SK-N-SH (cell line): ENCODE results near the gene ERN1. TPM values are rescaled to one million over a fixed set of nuclear protein-coding genes. Genes with fewer than 3 reads are reported as not detected.

Source experiments
- CTCF ChIA-PET: fragments of 300-600, 350-600 bp; formaldehyde crosslinking; extraction: SDS; loops from one replicate; lab custom pipeline; 2021; lab: Yijun Ruan, JAX
- POLR2A ChIA-PET: fragments of 350-600 bp; sonication (Branson Sonifier 250); formaldehyde crosslinking; extraction: SDS; loops from one replicate; lab custom pipeline; 2020; ENCODE audit warnings: antibody characterized with exemption, inconsistent platforms; lab: Yijun Ruan, JAX
- DNase-seq: peaks from one replicate; pipeline ENCODE4 v3.0.0; 2012
- H2AFZ ChIP-seq: fragments of 200-600 bp; sonication (generic); 2 replicates; pipeline ENCODE4 v1.8.1; 2016; ENCODE audit warnings: antibody characterized with exemption, mild to moderate bottlenecking, low read depth
- H3F3A ChIP-seq: fragments of 200-600 bp; sonication (generic); replicated peaks from 2 replicates; pipeline ENCODE3; 2016; ENCODE audit warnings: antibody characterized with exemption, mild to moderate bottlenecking; ENCODE audit not compliant: insufficient read depth
- H3K27ac ChIP-seq, 2 experiments: fragments of 200-500 bp in 1 of 2; fragments of 200-600 bp in 1 of 2; sonication (Bioruptor generic) in 1 of 2; sonication (generic), shearing (Covaris generic) in 1 of 2; 2 replicates each; pipeline versions ENCODE4 v1.5.1 to v1.6.1; 2014 to 2016; ENCODE audit warnings: low read depth in 2 of 2, inconsistent platforms in 1 of 2, low read length in 1 of 2, mild to moderate bottlenecking in 1 of 2, mixed read lengths in 1 of 2
- H3K27me3 ChIP-seq: fragments of 200-600 bp; sonication (generic), shearing (Covaris generic); 2 replicates; pipeline ENCODE4 v1.6.1; 2016; ENCODE audit warnings: mixed run types; ENCODE audit not compliant: insufficient read depth
- H3K36me3 ChIP-seq, 2 experiments: fragments of 200-500 bp in 1 of 2; fragments of 200-600 bp in 1 of 2; sonication (Bioruptor generic) in 1 of 2; sonication (generic) in 1 of 2; replicated peaks in 1 of 2; 2 replicates each; pipeline versions ENCODE3 to v1.5.1; 2014 to 2016; ENCODE audit warnings: low read length in 1 of 2, mild to moderate bottlenecking in 1 of 2; ENCODE audit not compliant: insufficient read depth in 2 of 2, control insufficient read depth in 1 of 2
- H3K4me1 ChIP-seq, 2 experiments: fragments of 200-500 bp in 1 of 2; fragments of 200-600 bp in 1 of 2; sonication (Bioruptor generic) in 1 of 2; sonication (generic), shearing (Covaris generic) in 1 of 2; 2 replicates each; pipeline versions ENCODE4 v1.5.1 to v1.6.1; 2014 to 2016; ENCODE audit warnings: low read depth in 1 of 2, low read length in 1 of 2, mixed run types in 1 of 2; ENCODE audit not compliant: insufficient read depth in 2 of 2, control insufficient read depth in 1 of 2
- H3K4me2 ChIP-seq: fragments of 200-600 bp; sonication (generic), shearing (Covaris generic); 2 replicates; pipeline ENCODE4 v1.6.1; 2017; ENCODE audit warnings: mixed run types
- H3K4me3 ChIP-seq, 2 experiments: fragments of 200-500 bp in 1 of 2; fragments of 200-600 bp in 1 of 2; sonication (Bioruptor generic) in 1 of 2; sonication (generic), shearing (Covaris generic) in 1 of 2; 2 replicates each; pipeline versions ENCODE4 v1.5.1 to v1.8.1; 2014 to 2016; ENCODE audit warnings: low read depth in 2 of 2, inconsistent platforms in 1 of 2, low read length in 1 of 2, mild to moderate bottlenecking in 1 of 2, mixed read lengths in 1 of 2, moderate library complexity in 1 of 2
- H3K79me2 ChIP-seq: fragments of 200-600 bp; sonication (generic); 2 replicates; pipeline ENCODE4 v1.8.1; 2017; ENCODE audit warnings: mild to moderate bottlenecking; ENCODE audit not compliant: insufficient read depth
- H3K9ac ChIP-seq: fragments of 200-600 bp; sonication (generic); 2 replicates; pipeline ENCODE4 v1.6.1; 2017; ENCODE audit warnings: mixed run types
- H3K9me2 ChIP-seq: fragments of 200-600 bp; sonication (generic); 2 replicates; pipeline ENCODE4 v1.6.1; 2017; ENCODE audit warnings: mixed run types
- H3K9me3 ChIP-seq: fragments of 200-600 bp; sonication (generic); 2 replicates; pipeline ENCODE4 v1.6.1; 2017; ENCODE audit warnings: mixed run types, mild to moderate bottlenecking, moderate library complexity
- H4K20me1 ChIP-seq: fragments of 200-600 bp; sonication (generic); 2 replicates; pipeline ENCODE4 v1.6.1; 2017; ENCODE audit warnings: mild to moderate bottlenecking, mixed run types; ENCODE audit not compliant: insufficient read depth
- FOSL2 ChIP-seq: IDR thresholded peaks from 2 replicates; pipeline ENCODE4 v1.4.0; 2012; ENCODE audit warnings: low read depth, mild to moderate bottlenecking, moderate library complexity, borderline replicate concordance
- FOXM1 ChIP-seq: IDR thresholded peaks from 2 replicates; pipeline ENCODE4 v1.4.0; 2012; ENCODE audit warnings: low read depth, mild to moderate bottlenecking
- GABPA ChIP-seq: IDR thresholded peaks from 2 replicates; pipeline ENCODE4 v1.4.0; 2012; ENCODE audit warnings: low read depth, mild to moderate bottlenecking
- JUND ChIP-seq: IDR thresholded peaks from 2 replicates; pipeline ENCODE4 v1.4.0; 2012
- MAX ChIP-seq: IDR thresholded peaks from 2 replicates; pipeline ENCODE4 v1.4.0; 2012; ENCODE audit warnings: low read depth
- MXI1 ChIP-seq: IDR thresholded peaks from 2 replicates; pipeline ENCODE4 v1.6.1; 2012; ENCODE audit warnings: mild to moderate bottlenecking, low read depth, low read length, improper control_type of control experiment
- NRF1 ChIP-seq: IDR thresholded peaks from 2 replicates; pipeline ENCODE4 v1.6.1; 2012; ENCODE audit warnings: low read depth, mild to moderate bottlenecking, low read length
- PBX3 ChIP-seq: IDR thresholded peaks from 2 replicates; pipeline ENCODE4; 2012
- RCOR1 ChIP-seq: fragments of 150-350 bp; IDR thresholded peaks from 2 replicates; pipeline ENCODE4 v1.6.1; 2017; ENCODE audit warnings: antibody characterized with exemption, low read length
- SIN3A ChIP-seq: IDR thresholded peaks from 2 replicates; pipeline ENCODE4 v1.6.1; 2012; ENCODE audit warnings: low read depth, mild to moderate bottlenecking, low read length, moderate library complexity, borderline replicate concordance
- TCF12 ChIP-seq: IDR thresholded peaks from 2 replicates; pipeline ENCODE4 v1.4.0; 2012
- TEAD4 ChIP-seq: IDR thresholded peaks from 2 replicates; pipeline ENCODE4 v1.4.0; 2012; ENCODE audit warnings: mild to moderate bottlenecking, borderline replicate concordance; ENCODE audit not compliant: insufficient read depth
- USF1 ChIP-seq: IDR thresholded peaks from 2 replicates; pipeline ENCODE4 v1.4.0; 2012; ENCODE audit warnings: low read depth, borderline replicate concordance
- ZBTB33 ChIP-seq: IDR thresholded peaks from 2 replicates; pipeline ENCODE4 v1.4.0; 2012; ENCODE audit warnings: low read depth, borderline replicate concordance
- WGBS: methylation state at CpG from one replicate; pipeline ENCODE4 v1.1.6; 2017; ENCODE audit warnings: low lambda C conversion rate; 5-methylcytosine and 5-hydroxymethylcytosine counted together
- polyA plus RNA-seq, 3 experiments: library from polyadenylated mRNA; depleted of rRNA; stranded (reverse); fragments of >200 nt; gene quantifications; 2 replicates each; pipeline ENCODE4 v1.2.3, GENCODE V29; 2012

ERN1 gene
- polyA plus RNA-seq, 1 of the 3 experiments (the other 2 are of a cell fraction) = 7.3 TPM

- Histone ChIP-seq H3K9ac (no peak overlapping the region), H2AFZ (no peak overlapping the region), H3K36me3 (peaks cover 3 to 13% of the 10 kb centered on the region in 2 experiments), H4K20me1 (no peaks in the 10 kb centered on the region), H3K9me2 (no peaks in the 10 kb centered on the region), H3K27me3 (no peaks in the 10 kb centered on the region), H3K4me2 (no peak overlapping the region), H3K9me3 (no peaks in the 10 kb centered on the region), H3K4me3 (no peak overlapping the region), H3K27ac (no peak overlapping the region), H3F3A (peaks cover 14% of the 10 kb centered on the region), H3K79me2 (no peaks in the 10 kb centered on the region), H3K4me1 (no peaks in the 10 kb centered on the region; a peak in 1 of 4 replicates)
- POLR2A ChIA-PET = no interaction called here
- TF ChIP-seq TEAD4 (no peak), JUND (no peak), TCF12 (no peak), PBX3 (no peak), FOXM1 (no peak), USF1 (no peak), FOSL2 (no peak), RCOR1 (no peak), NRF1 (no peak)
- CTCF ChIA-PET = interaction anchor here (0.5 to 1.7 kb wide), 4 partner anchors 8 to 69 kb away, joined by 3 to 5 read pairs (median 4); no protein-coding TSS in a partner anchor
- WGBS = 93% methylated on average over 7 of the region's 7 CpGs
- no peak for DNase-seq
These were observed 34.6 kb downstream of the ERN1 start for GRCh38 chr17:64095144-64095882.

GRCh38 chr17:64094412-64094811, 35.5 kb downstream of the ERN1 start:
- no peaks in the 10 kb centered on the region for H3K79me2 ChIP-seq
- POLR2A ChIA-PET = no interaction called here
- no peak overlapping the region for H2AFZ ChIP-seq

More at GRCh38 chr17:64094412-64094811, 35.5 kb downstream of the ERN1 start:
- CTCF ChIA-PET = interaction anchor here (1.2 to 1.3 kb wide), 2 partner anchors 39 to 68 kb away, joined by 4 read pairs; no protein-coding TSS in a partner anchor
- Histone ChIP-seq H3K9me3 (no peaks in the 10 kb centered on the region), H3F3A (peaks cover 14% of the 10 kb centered on the region), H3K27ac (no peak overlapping the region), H3K27me3 (no peaks in the 10 kb centered on the region), H3K36me3 (peaks cover 3 to 13% of the 10 kb centered on the region in 2 experiments), H3K9ac (no peak overlapping the region), H4K20me1 (no peaks in the 10 kb centered on the region), H3K4me2 (no peak overlapping the region), H3K4me3 (no peak overlapping the region), H3K4me1 (no peaks in the 10 kb centered on the region; a peak in 1 of 4 replicates), H3K9me2 (no peaks in the 10 kb centered on the region)
- DNase-seq = no peak
- 96% methylated on average over 7 of the region's 7 CpGs for WGBS
- TF ChIP-seq TEAD4 (no peak), MAX (no peak), NRF1 (no peak), RCOR1 (no peak), SIN3A (no peak), GABPA (no peak), MXI1 (no peak), ZBTB33 (no peak)
